Measurements from ENCODE around the gene FAM241A.
"Not testable (repeated sequence)": the region's sequence is repeated elsewhere in the genome, so short reads cannot be mapped to it uniquely, and the experiment has no call there.

The FAM241A gene

DNA sequence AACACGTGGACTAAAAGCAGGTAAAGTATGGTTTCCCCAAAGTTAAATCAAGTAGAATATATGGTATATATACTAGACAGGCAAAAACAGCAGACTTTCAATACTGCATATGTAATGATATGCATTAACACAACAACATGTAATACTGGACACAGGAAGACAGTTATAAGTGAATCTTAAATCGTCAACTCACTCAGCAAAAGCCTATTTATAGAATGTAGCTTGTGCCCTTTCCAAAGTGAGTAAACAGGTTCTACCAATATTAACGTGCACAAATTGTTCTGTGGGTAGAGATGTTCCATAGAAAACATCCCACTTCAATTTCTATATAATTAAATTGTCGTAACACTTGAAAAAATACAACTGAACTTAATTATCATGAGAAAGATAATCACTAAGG is 30.6 kb downstream of the FAM241A start:
- DNase-seq: no peak

DNA sequence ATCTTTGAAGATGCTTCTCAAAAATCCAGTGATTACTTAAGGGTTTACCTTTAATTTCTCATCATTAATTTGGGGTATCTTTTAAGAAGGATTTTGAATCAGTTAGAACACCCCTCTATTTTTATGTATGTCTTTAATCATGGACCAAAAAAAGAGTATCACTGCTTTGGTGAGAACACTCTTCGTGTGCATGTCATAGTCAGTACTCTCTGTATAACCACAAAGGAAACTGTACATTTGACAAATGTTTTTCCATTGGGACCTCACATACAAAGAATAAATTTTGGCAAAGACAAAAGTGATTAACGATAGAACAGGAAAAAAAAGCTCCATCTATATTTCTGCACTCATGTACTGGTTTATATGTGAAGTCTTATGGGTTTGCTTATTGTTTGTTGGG is 31.3 kb downstream of the FAM241A start:
- no peak for DNase-seq

DNA sequence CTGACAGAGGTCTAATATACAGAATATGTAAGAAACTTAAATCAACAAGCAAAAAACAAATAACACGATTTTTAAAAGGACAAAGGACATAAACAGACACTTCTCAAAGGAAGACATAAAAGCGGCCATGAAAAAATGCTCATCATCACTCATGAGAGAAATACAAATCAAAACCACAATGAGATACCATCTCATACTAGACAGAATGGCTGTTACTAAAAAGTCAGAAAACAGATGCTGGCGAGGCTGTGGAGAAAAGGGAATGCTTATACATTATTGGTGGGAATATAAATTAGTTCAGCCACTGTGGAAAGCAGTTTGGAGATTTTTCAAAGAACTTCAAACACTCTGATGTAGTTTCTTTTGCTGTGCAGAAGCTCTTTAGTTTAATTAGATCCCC is 33.5 kb downstream of the FAM241A start:
- not testable (repeated sequence) for DNase-seq

DNA sequence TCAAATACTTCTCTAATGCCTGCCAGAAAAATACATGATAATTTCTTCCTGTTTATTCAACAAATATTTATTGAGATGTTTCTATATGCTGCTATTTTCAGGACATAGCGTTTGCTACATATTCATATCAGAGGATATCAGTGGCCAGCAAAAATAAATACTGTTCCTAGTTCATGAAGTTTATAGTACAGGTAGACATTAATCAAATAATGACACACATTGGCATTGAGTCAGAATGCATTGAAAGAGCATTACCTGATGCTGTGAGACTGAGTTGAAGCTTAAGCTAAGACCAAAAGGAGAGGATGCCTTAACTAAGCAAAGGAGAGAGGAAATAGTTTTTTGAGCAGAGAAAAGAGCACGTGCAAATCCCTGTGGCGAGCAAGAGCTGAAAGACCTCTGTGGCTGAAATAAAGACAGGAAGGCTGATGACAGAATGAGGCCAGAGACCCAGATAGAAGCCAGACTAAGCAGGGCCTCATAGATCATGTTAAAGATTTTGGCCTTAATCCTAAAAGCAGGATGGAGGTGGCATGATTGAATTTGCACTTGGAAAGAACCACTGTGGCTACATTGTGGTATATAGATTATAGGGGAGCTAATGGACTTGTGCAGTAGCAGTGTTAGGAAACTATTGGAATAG is 36.2 kb downstream of the FAM241A start:
- no peak for DNase-seq

DNA sequence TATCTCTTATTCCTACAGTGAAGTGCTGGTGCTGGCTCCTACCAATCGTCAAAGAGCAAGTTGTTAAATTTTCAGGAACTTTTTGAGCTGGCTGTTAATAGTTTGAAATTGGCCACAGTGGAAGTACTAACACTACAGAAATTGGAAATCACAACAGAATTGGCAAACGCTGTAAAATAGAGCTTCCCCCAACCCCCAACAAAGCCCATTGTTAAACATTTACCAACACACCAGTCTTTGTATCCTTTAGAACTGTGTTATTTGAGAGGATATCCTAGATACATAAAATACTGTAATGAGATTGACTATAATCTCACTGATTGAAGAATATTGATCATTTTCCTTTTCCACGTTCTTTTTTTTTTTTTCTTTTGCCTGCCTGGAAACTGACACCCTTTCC is 37.4 kb downstream of the FAM241A start:
- DNase-seq: no peak

DNA sequence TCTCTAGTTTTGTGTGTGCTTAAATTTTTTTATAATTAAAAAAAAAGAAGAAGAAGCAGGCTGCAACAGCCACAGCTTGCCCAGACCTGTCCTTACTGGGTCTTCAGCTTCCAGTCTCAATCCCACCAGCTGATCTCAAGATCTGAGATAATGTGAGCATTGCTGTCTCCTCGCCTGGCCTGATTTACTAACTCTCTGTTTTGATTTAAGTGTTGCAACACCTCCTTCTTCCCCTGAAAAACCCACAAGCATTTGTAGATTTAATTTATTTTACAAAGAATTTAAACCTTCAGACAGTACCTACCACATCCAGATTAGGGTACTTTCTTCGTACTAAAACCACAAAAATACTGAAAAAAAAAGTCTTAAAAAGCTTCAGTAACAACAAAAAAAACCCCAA is 38.0 kb downstream of the FAM241A start:
- no peak for DNase-seq

DNA sequence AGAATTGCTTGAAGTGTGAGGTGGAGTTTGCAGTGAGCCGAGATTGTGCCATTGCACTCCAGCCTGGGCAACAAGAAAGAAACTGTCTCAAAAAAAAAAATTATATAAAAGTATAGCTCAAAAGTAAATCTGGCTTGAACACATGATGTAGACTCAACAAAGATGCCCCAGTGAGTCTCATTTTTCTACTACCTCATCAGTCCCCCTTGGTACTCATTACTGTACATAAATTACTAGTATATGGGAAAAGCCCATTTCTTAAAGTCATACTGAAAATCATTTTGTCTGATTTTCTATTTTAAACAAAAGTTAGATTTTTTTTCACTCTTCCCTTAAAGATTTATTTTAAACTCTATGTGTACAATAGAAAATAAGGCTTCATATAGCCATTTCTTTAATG is 39.2 kb downstream of the FAM241A start:
- DNase-seq: no peak

DNA sequence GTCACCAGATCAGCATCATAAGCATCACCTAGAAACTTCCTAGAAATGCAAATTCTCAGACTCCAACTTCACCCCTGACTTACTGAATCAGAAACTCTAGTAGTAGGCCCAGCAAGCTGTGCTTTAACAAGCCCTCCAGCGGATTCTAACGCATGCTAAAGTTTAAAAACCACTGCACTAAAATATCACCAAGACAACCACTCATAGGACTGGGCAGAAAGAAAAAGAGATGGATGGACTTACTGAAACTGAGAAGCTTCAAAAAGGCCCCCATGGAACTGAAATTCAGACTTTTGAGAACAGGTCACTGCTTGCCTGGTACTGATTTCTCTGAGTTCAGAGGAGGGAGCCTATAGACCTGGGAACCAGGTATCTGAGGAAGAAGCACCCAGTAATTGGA is 40.1 kb downstream of the FAM241A start:
- DNase-seq: no peak

DNA sequence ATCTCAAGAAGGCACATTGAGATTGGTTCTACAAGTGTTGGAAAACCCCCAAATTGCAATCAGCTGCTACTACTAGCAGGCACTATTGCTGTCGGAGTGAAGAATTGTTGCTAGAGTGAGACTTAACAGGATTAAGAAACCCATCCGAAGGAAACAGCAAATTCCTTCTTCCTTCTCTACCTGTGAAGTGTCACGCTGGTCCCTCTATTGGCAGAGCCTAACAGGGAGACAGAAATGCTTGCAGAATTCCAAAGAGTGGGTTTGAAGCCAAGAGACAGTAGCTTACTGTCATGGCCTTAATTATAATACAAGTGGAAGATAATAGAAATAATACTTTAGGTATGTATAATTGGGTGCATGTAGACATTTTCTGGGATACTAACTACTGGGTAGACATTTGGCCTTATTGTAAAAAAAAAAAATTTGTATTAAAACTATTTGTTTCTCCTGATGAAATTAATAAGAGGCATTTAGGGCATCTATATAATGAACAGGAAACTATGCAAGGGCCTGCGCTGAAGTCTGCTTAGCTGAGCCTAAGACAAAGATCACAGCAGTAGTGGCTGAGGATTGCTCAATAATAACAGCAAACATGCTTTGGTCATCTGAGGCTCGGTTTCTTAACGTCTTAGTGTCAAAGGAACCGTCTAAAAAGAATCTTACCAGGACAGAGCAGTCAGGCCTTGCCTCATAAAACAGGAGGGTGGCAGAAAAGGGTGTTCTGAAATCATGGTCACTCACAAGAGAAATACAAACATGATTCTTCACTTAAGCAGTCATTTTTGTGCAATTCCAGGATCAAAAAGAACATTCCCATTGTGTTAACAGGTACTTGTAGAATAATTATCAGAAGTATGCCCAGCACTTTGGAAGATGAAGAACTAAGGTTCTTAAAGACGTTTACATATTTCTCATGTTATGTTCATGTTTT is 40.8 kb downstream of the FAM241A start:
- no peak for DNase-seq

DNA sequence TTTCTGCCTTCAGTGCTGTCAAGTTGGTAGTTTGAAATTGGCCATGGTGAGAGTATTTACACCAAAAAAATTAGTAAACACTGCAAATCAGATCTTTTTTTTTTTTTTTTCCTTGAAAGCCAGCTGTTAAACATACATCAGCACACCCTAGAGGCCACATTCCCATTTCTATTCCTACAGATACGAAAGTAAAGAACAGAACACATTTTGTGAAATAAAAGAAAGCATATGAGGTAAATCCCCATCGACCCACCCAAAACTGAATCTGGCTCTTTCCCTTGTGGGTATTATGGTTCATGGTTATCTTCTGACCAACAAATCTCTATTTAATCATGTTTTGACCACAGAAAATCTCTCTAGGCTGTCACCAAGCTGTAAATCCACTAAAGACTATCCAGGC is 44.5 kb downstream of the FAM241A start:
- DNase-seq: no peak

DNA sequence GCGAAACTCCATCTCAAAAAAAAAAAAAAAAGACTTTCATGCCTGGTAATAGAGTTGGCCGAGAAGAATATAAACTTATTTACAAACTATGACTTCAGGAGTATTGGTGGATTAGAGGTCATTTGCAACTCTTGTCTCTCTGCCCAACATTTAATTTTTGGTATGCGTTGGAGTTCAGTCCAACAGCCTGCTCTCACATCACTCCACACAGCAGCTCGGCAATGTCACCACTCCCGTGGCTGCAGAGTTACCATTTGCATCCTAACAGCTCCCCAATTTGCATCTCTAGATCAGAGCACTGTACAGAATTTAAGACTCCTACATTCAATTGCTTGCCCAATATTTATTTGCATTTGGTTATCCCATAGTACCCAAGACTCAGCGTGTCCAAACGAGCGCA is 45.4 kb downstream of the FAM241A start:
- DNase-seq: no peak

DNA sequence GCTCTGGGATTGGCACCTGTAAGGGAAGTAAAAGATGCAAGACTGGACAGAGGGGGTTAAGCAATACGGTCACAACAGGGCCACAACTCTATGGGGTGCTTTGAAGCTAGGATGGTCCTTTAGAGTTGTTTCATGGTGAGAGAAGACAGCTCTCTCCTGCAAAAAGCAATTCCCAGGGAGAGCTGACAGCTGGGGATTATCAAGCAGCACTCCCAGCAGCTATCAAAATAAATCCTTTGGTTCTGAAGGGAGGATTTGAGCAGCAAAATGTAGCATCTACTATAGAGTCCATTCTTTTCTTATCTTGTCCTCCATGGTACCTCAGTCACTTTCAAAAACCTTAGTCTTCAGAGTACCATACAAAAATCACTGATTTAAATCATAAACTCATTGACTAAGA is 51.2 kb downstream of the FAM241A start:
- no peak for DNase-seq

DNA sequence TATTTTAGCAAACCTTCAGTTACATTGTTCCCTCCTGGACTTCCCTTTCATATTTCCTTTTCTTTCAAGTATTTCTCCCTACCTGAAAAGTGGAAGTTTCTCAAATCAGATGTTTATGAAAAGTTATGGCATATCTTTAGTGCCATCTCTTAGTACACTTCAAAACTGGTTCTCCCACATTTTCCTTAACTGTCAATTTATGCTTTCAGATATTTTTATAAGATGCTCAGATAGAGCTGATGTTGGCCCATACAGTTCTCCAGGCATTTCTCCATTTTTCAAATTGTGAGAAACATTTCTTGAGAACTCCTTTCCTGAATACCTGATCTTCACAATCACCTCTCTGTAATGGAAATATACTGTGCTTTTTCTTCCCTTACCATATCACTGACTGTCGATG is 53.8 kb downstream of the FAM241A start:
- no peak for DNase-seq

DNA sequence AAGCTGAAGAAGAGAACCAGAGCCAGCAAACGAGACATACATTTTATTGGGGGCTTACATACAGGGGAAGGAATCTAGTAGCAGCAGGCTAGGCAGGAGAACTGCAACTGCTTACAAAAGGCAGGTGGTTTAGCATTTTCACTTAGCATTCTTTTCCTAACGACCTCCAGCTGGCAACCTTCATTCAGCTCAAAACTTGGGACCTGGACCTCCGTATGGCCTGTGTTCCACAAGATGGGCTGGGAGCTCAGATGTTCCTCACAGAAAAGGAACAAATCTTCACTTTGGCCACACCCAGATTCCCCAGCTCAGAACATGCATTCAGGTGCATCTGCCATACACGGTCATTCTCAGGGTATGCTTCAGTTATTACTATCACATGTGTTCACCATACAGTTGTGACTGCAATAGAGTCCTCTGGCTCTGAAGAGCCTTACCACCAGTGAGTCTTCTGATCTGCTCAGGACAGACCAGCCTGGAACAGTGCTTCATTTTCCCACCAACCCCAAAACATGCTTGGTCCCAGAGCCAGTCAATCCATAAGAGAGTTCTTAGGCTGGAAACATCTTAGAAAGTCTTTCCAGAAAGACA is 56.8 kb downstream of the FAM241A start:
- no peak for DNase-seq

DNA sequence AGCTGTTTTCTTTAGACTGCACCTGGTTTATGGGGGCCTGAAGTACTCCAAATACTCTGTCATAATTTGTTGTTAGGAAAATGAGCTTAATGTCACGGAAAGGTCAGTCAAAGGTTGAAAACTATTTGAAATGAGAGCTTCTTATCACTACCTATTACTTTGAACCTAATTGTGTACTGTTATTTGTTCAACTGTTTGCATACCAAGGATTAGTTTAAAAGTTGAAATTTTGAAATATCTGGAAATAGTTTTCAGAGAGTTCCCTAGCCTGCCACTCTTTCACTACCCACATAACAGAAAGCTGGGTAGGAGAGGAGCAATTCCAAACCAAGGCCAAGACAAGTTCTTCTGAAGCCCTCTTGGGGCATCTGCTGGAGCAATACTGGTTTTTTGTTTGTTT is 58.3 kb downstream of the FAM241A start:
- no peak for DNase-seq

DNA sequence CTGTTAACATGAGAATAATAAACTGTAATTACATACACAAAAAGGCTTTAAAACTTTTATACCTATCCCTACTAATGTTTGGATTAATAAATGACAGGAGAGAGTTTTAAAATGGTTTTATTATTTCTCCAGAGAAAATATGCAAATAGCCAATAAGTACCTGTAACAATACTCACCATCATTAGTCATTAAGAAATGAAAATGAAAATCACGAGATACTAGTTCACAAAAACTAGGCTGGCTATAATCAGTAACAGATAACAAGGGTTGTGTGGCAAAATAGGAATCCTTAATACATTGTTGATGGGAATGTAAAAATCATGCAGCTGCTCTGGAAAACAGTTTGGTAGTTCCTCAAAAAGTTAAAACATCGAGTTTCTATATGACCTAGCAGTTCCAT is 61.2 kb downstream of the FAM241A start:
- DNase-seq: no peak

DNA sequence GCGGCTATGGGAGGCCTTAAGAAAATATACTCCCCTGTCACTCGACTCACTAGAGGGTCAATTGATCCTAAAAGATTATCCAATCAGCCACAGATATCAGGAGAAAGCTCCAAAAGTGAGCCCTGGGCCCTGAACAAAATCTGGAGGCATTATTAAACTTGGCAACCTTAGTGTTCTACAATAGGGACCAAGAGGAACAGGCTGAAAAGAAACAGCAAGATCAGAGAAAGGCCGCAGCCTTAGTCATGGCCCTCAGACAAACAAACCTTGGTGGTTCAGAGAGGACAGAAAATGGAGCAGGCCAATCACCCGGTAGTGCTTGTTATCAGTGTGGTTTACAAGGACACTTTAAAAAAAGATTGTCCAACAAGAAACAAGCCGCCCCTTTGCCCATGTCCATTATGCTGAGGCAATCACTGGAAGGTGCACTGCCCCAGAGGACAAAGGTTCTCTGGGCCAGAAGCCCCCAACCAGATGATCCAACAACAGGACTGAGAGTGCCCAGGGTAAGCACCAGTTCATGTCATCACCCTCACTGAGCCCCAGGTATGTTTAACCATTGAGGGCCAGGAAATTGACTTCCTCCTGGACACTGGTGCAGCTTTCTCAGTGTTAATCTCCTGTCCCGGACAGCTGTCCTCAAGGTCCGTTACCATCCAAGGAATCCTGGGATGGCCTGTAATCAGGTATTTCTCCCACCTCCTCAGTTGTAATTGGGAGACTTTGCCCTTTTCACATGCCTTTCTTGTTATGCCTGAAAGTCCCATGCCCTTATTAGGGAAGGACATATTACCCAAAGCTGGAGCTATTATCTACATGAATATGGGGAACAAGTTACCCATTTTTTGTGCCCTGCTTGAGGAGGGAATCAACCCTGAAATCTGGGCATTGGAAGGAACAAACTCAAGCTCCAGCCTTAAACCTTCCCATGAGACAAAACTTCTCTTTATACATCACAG is 63.2 kb downstream of the FAM241A start:
- DNase-seq: not testable (repeated sequence)

DNA sequence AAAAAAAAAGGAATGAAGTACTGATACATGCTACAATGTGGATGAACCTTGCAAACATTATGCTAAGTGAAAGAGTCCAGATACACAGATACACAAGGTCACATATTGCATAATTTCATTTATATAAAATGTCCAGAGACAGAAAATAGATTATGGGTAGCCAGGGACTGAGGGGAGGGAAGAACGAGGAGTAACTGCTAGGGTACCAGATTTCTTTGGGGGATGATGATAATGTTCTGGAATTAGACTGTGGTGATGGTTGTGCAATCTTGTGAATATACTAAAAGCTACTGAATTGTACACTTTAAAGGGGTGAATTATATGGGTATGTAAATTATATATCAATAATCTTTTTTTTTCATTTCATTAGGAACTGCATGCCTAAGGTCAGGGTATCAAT is 65.5 kb downstream of the FAM241A start:
- no peak for DNase-seq

DNA sequence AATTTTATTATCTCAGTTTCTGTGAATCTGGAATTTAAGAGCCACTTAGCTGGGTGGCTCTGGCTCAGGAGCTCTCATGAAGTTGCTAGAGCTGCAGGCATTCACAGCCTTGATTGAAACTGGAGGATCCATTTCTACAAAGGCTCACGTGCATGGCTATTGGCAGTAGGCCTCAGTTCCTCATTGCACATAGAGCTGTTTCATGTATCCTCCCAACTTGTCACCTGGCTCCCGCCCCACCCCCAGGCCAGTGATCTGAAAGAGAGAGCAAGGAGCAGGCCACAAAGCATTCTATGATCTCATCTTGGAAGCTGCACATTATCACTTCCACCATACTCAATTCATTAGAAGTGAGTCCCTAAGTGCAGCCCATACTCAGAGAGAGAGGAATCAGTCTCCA is 67.8 kb downstream of the FAM241A start:
- DNase-seq: no peak

DNA sequence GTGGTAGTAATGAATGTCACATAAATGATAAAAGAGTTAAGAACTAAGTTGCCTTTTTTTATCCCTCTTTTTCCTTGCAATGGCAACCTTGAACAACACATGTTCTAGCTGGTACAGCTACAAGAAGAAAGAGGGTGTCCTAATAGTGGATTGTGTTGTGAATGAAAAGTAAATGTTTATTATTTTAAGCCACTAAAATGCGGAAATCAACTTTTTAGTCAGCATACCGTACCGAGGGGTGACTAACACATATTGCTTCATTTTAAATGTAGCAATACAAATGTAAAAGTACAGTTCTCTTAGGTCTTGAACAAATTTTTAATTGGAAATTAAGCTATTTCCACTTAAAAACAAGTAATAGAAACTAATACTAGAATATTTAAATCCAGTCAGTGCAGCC is 68.6 kb downstream of the FAM241A start:
- no peak for DNase-seq

DNA sequence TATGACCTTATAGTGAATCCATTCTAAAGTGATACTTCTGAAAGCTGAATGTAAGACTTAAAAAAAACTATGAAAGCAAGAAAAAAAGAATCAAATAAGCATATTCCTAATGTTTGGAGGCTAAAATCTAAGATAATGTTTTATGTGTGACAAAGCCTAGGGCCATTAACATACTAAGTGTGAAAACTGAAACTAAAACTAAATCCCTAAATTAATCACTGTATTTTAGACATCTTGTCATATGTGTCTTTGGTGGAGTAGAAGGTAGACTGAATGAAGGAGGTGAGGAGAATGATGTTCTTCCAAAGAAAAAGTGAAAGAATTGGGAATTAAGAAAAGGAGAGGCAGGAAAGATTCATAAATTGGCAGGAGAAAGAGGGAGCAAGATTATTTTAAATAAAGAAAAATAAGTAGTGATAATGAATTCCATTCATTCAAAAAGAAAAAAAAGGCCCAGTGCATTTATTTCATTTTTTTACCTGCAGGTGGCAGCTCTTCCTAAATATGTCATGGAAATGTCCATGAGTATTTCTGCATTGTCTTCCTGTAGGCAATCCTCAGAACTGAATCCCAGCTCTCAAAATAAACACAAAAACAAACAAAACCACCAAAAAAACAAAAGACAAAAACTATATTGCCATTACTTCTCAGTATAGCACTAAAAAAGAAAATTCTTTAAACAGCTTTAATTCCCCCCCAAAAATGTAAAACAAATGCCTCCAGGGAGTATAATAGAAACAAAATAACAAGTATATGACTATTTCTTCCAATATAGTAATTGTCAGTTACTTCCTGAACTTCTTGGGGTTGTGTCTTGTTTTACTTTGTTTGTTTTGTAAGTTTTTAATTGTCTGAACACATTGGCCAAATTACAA is 69.4 kb downstream of the FAM241A start:
- DNase-seq: no peak

DNA sequence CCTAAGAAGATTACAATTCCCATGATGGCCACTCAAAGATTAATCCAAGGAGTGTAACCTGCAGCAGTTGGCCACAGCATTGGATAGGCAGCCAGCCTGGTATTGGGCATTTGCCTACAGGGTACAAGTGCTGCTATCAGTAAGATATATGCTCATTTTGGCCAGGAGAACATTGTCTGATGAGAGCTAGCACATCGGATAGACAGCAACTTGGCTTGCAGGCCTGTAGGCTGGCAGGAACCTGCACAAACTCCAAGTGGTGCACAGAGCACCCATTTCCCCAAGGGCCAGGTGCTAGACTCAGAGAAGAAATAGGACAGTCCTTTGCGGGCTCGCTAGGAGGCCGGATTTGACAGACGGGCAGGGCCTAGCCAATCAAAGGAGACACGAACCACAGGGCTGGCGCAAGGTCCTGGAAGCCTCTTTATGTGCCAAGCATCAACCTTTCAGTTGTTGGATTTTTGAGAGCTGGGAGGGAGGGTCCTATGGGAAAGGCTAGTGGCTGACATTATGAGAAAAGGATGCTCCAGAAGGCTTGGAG is 74.6 kb downstream of the FAM241A start:
- no peak for DNase-seq

Data from NCI-H2029 (cell line).